GM04504 (cell line): ENCODE measurements around the gene FRMPD1.
"Not testable (repeated sequence)": the region's sequence is repeated elsewhere in the genome, so short reads cannot be mapped to it uniquely, and the experiment has no call there.

Source experiments
- DNase-seq: peaks from one replicate; pipeline ENCODE4 v3.0.0-alpha.2; 2012; ENCODE audit warnings: low read depth

FRMPD1 gene

DNA sequence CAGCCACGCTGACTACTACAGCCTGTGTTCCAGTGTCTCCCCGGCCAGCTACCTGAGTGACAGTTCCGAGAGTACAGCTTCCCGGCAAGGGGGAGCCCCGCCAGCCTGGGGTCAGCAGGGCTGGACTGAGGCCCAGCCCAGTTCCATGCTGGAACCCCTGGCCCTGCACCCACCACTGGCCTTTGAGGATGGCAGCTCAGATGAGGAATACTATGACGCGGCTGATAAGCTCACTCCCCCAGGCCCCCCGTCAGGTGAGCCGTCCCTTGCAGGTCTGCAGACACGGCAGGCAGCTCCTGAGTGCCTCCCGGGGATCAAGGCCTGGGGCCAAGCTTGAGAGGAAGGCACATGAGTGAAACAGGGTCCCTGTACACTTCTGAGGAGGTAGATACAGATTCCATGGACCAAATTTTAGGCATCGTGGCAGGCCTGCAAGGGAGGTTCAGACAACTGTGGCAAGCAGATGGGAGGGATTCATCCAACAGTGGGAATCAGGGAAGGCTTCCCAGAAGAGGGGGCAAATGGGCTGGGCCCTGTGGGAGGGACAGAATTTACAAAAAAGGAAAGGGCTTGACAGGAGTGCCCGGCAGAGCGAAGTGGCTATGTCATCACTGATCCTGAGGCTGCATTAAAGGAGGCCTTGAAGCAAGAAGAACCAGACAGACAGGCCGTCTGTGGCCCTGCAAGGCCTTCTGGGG is 90.0 kb downstream of the FRMPD1 start:
- DNase-seq: no peak

DNA sequence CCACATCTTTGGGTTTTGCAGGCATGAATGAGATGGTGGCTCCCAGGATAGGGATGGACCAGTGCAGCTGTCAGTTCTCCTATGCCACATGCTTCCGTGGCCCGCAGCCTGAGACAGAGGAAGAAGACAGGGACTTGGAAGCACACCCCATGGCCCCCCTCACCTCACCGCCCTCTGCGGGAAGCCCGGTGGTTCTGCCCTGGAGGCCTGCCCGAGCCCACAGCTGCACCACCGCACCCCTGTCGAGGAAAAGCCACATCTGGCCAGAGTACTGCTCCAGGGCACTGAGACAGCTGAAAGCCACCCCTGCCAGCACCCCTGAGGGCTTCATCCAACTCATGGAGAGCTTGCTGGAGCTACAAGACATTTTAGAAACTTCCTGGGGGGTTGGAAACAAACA is 95.2 kb downstream of the FRMPD1 start:
- DNase-seq: no peak

DNA sequence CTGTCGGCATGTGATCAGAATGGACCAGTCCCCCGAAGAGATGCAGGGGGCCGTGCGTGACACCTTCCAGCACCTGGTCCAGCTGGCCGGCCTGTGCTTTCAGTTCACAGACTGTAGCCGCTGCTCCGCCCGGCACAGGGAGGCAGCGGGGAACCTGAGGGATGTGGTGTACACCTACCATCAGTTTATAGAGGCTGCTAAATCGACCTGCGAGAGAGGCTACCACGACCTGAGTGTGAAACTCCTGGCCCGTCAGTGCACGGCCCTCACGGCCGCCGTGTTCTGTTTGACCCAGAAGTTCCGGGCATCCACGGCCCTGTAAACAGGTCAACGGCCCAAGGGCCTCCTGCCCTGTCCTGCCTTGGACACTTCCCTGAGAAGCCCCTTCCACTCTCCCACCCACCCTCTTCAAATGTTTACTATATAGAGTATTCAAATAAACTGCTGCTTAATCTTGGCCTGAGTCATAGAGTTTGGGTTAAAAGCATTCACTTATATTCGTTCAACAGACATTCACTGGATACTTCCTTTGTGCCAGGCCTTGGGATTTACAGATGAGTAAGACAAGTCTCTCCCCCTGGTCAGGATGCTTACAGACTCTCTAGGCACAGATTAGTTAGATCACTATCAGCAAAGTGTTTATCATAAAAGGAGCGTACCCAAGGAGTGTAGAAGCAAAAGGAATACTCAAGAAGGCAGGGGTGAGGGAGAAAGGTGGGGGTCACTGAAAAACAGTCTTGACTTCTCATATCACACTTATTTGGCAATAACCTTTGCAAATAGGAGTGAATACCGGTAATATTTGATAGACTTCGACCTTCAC is 95.9 kb downstream of the FRMPD1 start:
- DNase-seq: no peak

DNA sequence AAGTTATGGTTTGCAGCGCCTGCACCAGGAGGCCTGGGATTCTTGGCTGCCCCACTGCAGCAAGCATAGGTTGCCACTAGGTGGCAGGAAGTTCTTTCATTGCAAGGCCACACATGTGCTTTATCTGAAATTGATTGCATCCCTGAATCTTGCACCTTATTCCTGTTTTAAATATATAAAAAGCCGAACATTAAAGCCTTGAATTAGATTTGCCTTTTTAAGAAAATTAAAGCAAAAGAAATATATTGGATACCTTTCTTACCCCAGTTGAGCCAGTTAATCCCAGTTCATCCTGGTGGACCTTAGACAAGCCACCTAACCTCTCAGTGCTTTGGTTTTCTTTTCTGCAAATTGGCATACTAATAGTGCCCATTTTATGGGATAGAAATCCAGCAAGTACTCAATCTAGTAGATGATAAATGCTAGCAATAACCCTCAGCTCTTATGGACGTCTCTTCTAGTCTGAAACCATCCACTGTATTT is 96.6 kb downstream of the FRMPD1 start:
- DNase-seq: peak; percentile 25

DNA sequence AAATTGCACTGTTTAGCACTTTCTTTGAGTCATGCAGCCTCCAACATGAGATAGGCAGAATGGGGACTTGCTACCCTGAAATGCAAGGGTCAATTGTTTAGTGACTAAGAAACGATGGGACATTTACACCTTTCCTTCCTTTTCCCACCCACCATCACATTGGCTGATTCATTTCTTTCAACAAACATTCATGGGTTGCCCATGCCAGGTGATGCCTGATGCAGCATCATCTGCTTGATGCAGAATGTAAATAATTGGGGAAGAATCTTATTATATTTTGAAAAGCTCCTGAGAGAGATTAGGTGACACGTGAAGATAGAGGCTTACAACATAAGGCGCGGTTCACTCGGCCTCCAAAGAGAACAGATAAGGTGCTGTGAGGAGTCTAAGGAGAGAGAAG is 98.4 kb downstream of the FRMPD1 start:
- DNase-seq: no peak

DNA sequence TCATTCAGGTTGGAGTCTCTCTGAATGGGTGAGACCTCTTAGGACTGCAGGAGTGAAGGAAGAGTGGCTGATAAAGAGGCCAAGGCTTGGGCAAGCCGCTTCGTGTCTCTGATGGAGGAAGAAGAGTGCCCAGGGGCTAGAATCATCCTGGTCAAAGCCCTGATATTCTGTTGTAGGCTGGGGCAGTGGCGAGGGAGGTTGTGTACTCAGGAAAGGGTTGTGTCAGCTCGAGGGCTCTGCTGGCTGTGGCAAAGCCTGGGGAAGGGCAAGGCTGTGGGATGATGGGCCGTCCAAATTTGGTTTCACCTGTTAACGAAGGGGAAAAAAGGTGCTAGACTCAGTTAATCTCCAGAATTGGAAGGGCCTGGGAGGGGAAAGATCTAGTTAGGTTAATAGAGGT is 100.4 kb downstream of the FRMPD1 start:
- DNase-seq: no peak

DNA sequence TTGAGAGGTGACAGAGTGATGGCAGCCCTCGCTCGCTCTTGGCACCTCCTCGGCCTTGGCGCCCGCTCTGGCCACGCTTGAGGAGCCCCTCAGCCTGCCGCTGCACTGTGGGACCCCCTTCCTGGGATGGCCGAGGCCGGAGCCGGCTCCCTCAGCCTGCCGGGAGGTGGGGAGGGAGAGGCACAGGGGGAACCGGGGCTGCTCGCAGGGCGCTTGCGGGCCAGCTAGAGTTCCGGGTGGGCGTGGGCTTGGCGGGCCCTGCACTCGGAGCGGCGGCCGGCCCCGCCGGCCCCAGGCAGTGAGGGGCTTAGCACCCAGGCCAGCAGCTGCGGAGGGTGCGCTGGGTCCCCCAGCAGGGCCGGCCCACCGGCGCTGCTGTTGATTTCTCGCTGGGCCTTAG is 101.0 kb downstream of the FRMPD1 start:
- not testable (repeated sequence) for DNase-seq

DNA sequence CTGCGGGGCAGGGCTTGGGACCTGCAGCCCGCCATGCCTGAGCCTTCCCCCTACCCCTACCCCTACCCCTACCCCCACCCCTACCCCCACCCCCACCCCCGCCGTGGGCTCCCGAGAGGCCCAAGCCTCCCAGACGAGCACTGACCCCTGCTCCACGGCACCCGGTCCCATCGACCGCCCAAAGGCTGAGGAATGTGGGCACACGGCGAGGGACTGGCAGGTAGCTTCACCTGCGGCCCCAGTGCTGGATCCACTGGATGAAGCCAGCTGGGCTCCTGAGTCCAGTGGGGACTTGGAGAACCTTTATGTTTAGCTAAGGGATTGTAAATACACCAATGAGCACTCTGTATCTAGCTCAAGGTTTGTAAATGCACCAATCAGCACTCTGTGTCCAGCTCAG is 101.4 kb downstream of the FRMPD1 start:
- not testable (repeated sequence) for DNase-seq

DNA sequence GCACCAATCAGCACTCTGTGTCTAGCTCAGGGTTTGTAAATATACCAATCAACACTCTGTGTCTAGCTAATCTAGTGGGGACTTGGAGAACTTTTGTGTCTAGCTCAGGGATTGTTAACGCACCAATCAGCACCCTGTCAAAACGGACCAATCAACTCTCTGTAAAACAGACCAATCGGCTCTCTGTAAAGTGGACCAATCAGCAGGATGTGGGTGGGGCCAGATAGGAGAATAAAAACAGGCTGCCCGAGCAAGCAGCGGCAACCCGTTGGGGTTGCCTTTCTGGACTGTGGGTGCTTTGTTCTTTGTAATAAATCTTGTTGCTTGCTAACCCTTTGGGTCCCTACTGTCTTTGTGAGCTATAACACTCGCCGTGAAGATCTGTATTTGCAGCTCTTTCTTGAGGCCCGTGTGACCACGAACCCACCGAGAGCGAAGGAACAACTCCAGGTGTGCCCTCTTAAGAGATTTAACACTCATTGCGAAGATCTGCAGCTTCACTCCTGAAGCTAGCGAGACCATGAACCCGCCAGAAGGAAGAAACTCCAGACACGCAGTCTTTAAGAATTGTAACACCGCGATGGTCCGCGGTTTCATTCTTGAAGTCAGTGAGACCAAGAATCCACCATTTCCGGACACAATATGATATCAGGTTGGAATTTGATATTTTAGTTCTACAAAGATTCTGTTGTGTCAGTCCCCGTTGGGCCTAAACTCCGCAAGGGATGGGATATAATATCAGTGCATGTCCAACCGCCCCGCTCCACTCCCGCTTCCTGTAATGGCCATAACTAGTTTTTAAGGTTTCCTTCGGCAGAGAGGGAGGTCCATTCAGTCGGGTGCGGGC is 102.1 kb downstream of the FRMPD1 start:
- DNase-seq: no peak

DNA sequence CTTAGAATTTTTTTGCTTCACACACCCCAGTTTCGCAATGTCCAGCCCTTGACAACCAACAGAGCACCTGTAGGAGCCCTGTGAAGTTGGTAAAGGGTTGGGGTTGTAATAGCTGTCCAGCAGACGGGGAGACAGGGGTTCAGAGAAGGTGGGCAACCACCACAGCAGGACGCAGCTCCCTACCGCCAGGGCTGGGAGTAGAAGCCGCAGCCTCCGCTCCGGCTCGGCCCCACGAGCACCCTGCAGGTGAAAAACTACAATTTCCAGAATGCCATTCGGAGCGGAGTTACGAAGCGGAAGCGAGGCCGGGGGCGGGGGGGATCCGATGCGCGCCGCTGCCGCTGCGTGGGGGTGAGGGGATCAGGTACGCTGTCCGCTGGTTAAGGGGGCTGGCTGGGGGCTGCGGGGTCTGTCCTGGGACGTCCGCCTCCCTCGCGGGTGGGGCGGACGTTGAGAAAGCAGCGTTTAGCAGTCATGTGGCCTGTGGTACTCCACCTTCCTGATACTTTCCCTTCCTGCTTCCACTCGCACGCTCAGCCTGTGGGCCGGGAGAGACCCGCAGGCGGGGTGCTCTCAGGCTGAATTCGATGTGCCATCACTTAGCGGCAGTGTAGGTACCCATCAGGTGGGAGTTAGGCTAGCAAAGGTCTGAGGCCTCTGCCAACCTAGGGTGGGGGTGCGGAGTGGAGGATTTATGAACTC is 102.9 kb downstream of the FRMPD1 start, which contains the start of gene TRMT10B:
Gene TRMT10B, plus strand, starts transcription at position 317 of the 702 bp plus-strand sequence. CDS start 8,127 bp downstream, outside the sequence.
- peak; percentile 28 for DNase-seq

DNA sequence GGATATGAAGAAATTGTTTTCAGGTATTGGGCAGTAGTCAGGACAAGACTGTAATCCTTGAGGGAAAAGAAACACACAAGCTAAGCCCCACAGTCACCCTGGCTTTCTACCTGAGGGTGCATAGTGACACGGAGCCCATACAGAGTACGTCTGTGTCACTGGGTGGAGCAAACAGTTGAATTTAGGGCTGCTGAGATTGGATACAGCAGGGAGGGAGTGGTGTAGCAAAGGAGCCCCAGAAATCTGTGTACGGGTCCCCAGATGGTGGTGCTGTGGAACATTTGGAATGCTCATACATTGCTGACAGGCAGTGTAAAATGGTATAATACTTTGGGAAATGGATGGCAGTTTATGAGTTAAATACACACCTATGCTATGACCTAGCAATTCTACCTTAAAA is 108.0 kb downstream of the FRMPD1 start:
- no peak for DNase-seq

DNA sequence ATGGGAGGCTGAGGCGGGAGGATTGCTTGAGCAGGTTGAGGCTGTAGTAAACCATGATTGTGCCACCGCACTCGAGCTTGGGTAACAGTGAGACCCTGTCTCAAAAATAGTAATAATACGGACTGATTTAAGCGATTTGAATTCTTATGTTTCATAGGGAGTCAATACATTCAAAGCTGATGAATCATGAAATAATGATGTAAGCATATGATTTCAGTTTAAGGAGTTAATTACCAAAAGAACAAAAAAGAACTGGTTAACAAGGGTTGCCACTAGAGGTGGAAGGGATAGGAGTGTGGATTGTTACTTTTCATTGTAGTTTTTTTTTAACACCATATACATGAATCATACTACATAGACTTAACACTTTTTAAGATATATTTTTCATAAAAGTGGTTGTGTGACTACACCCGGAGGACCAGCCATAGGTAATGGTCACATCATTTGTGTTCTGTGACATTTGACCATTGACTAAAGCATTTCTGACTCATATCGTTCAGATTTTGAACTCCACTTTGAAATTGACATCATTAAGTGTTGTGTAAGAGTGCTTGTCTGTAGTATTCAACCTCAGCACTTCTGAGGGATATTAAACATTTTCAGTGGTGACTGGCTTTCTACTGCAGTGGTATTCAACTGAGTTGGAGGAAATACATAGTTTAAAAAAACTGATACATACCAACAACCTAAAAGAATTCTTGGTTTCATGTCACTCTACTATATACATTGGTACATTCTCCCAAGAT is 109.8 kb downstream of the FRMPD1 start:
- no peak for DNase-seq

DNA sequence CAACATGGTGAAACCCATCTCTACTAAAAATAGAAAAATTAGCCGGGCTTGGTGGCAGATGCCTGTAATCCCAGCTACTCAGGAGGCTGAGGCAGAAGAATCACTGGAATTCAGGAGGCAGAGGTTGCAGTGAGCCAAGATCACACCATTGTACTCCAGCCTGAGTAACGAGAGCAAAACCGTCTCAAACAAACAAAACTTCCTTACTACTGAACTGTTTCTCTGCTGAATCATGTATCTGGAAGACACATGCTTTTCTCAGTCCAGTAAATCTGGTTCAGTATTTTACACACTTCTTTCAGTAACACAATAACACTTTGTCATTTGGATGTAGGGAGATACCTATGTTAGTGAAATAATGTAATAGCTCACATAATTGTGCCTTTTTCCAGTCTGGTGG is 110.8 kb downstream of the FRMPD1 start:
- DNase-seq: no peak

DNA sequence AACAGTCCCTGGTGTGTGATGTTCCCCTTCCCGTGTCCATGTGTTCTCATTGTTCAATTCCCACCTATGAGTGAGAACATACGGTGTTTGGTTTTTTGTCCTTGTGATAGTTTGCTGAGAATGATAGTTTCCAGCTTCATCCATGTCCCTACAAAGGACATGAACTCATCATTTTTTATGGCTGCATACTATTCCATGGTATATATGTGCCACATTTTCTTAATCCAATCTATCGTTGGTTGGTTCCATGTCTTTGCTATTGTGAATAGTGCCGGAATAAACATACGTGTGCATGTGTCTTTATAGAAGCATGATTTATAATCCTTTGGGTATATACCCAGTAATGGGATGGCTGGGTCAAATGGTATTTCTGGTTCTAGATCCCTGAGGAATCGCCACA is 114.5 kb downstream of the FRMPD1 start:
- DNase-seq: not testable (repeated sequence)

DNA sequence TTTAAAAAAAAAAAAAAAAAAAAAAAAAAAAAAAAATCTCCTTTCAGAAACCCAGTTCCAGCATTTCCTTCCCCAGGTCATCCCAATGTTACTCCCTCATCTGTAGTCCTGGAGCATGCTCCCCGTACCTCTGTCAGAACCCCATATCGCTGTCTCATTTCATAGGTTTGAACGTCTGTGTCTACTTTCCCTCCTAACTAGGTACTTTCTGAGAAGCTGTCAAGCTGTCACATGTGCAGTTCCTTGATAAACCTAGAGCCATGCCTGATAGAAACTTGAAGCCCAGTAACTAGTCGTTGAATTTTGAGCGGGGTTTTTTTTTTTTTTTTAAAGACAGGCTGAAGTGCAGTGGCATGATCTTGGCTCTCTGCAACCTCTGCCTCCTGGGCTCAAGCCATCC is 118.6 kb downstream of the FRMPD1 start:
- DNase-seq: no peak

DNA sequence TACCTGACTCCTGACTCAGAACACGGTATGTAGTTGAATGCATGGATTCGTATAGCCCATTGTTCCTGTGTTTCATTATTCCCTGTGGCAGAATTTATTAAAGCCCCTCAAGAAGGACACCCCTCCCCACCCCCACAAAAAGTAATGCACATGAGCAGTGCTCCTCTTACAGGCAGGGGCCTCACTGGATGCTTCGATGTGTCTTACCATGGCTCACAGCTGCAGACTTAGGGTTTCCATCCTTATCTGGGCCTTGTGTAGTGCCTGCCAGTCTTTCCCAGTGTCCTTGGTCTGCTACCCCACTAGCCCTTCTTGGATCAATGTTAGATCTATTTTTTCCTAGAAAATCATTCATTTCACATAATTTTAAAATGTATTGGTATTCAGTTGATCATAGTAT is 119.2 kb downstream of the FRMPD1 start:
- no peak for DNase-seq

DNA sequence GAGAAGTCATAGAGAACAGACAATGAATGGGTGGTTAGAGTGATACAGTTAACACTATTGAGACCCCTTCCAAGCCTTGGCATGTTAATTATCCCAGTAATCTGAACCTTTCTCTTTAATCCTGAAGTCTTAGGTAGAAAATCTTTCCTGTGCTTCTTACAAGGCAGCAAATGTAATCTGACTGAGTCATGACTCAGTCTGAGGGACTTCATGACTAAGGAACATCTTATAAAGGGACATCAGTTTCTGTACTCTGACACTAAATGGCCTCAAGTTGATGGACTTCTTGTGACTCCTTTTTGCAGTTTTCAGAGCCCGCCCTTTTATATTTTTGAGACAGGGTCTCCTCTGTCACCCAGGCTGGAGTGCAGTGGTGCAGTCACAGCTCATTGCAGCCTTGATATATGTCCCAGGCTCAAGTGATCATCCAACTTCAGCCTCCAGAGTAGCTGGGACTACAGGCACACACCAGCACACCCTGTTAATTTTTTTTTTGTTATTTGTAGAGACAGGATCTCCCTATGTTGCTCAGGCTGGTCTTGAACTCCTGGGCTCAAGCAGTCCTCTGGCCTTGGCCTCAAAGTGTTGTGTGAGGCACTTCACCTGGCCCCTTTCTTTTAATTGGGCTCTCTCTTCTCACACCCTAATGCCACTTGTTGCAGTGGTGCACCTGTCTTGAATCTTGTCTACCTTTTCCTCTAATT is 124.6 kb downstream of the FRMPD1 start:
- DNase-seq: no peak

DNA sequence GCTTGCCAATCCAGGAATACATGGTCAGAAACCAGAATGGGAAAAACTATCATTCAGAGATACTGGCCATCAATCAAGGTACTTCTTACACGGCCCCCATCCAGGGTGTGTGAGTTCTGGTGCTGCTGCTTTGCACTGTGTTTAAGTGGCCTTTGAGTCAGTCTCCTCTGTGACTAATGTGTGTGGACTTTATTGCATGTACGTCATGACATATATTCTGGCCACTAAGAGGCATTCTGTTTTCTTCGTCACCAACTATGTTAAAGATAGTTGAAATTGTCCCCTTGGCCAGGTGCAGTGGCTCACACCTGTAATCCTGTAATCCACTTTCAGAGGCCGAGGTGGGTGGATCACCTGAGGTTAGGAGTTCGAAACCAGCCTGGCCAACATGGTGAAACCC is 125.6 kb downstream of the FRMPD1 start:
- DNase-seq: no peak

DNA sequence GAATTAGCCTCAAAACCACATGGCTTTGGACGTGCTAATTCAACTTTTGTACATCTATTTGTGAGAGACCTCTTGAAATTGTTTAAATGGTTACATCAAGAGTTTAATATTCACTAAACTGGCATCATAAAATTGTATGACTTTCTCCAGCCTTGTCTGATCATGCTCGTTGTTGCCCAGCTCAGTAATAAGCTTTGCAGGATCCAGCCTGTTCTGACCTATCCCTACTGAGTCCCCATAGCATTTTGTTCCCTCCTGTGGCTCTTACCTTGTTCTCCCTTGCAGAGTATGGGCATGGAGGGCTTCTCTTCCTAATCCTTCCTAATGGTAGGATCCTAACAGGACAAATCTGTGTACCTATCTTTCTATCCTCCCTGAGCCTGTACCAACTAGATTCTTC is 127.8 kb downstream of the FRMPD1 start:
- DNase-seq: no peak

DNA sequence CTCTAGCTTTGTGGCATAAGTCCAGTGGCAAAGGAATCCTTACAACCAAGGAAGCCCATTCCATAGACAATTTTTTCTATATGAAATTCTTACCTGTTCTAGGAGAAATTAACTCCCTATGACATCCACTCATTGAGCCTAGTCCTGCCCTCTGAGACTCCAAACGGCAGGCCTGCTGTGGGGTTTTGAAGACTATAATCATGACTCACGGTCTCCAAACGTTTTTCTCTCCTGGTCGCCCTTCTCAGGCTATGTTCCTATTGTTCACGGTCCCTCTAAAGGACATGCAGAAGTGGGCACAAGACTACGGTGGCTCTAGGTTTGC is 133.5 kb downstream of the FRMPD1 start:
- DNase-seq: no peak
